KOPT-K1 (cell line): ENCODE data around the gene PTCD3.

Experiments used
- H3K27ac ChIP-seq: fragments of 200-600 bp; sonication (generic); 2 replicates; pipeline ENCODE4 v1.5.1; 2016; ENCODE audit warnings: antibody characterized with exemption, mild to moderate bottlenecking, low read depth, low read length; ENCODE audit not compliant: poor library complexity, severe bottlenecking
- H3K36me3 ChIP-seq: fragments of 200-600 bp; sonication (generic); 2 replicates; pipeline ENCODE4 v1.5.1; 2017; ENCODE audit warnings: antibody characterized with exemption, mild to moderate bottlenecking, low read length, moderate library complexity; ENCODE audit not compliant: insufficient read depth
- H3K9me3 ChIP-seq: fragments of 200-600 bp; sonication (generic); 2 replicates; pipeline ENCODE4 v1.5.1; 2017; ENCODE audit warnings: antibody characterized with exemption, low read length, mild to moderate bottlenecking; ENCODE audit not compliant: insufficient read depth, poor library complexity, severe bottlenecking

PTCD3 gene

GRCh38 chr2:86074256-86074655 is 31.8 kb upstream of the PTCD3 start:
- Histone ChIP-seq H3K27ac (no peak overlapping the region), H3K9me3 (no peaks in the 10 kb centered on the region), H3K36me3 (peaks cover 97% of the 10 kb centered on the region)

DNA sequence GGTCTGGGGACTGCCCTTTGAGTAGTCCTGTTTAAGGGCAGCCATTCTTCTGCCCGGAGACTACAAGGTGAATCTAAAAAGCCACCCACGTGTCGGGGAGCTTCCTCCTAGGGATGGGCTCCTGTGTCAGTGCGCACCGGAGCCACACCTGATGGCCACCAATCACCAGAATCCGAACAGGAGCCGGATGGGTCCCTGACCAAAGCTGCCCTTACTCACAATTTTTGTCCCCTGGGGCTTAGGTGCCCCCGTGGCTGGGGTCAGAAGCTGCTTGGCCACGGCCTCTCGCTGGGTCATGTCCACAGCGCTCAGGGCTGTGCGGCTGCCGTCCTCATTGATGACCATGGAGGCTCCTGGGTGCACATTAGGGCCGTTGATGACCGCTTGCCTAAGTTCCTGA is 31.2 kb upstream of the PTCD3 start:
- Histone ChIP-seq H3K9me3 (no peaks in the 10 kb centered on the region), H3K36me3 (peaks cover 97% of the 10 kb centered on the region), H3K27ac (no peak overlapping the region)

GRCh38 chr2:86075886-86076285 is 30.1 kb upstream of the PTCD3 start:
- H3K9me3 ChIP-seq: no peaks in the 10 kb centered on the region
- H3K27ac ChIP-seq: no peak overlapping the region
- H3K36me3 ChIP-seq: peaks cover 97% of the 10 kb centered on the region

DNA sequence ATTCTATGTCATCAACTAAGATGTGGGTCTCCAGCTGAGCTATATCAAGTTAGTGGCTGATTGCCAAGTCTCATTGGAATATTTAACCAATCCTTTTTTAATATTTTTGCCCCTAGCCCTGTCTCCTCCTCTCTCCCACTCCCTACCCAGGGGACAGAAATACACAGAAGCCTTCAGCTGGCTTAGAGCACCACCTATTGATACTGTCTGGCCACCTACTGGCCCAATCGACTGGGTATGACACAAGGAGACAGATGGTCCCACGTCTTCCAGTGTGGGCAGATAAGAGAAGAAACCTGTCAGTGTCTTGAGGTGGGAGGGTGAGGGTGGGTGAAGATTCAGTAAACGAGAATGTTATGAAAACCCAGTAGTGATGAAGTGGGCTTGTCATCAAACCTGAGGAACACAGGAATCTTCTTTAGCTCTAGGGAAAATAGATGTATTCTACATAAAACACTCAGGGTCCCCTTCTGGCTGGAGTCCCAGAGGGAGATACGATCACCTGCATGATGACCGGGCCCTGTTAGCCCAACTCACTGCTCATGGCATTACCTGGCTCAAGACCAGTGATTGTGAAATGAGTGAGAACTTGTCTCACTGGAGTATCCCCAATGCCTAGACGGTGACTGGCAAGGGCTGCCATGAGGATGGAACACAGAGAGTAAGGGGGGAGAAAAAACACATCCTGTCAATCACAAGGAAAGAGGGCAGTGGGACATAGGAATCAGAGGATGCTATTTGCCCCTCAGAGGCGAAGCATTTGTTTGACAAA is 27.1 kb upstream of the PTCD3 start:
- H3K36me3 ChIP-seq: peaks cover 97% of the 10 kb centered on the region
- peak overlapping the region; percentile 58 for H3K27ac ChIP-seq
- no peaks in the 10 kb centered on the region for H3K9me3 ChIP-seq

- peak overlapping the region; percentile 58 for H3K27ac ChIP-seq
- no peaks in the 10 kb centered on the region for H3K9me3 ChIP-seq
- H3K36me3 ChIP-seq: peaks cover 97% of the 10 kb centered on the region
Observed at GRCh38 chr2:86079981-86080911, 25.8 kb upstream of the PTCD3 start.

DNA sequence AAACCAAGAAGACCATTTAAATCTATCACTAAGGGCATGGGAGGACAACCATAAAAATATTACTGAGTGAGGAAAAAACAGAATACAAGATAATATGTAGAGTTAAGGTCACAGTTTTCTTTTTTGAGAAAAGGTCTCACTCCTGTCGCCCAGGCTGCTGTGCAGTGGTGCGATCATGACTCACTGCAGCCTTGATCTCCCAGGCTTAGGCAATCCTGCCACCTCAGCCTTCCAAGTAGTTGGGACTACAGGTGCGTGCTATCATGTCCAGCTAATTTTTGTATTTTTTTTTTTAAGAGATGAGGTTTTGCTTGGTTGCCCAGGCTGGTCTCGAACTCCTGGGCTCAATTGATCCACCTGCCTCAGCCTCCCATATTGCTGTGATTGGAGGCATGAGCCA is 24.3 kb upstream of the PTCD3 start:
- peaks cover 99% of the 10 kb centered on the region for H3K36me3 ChIP-seq
- H3K27ac ChIP-seq: no peak overlapping the region
- H3K9me3 ChIP-seq: no peaks in the 10 kb centered on the region

DNA sequence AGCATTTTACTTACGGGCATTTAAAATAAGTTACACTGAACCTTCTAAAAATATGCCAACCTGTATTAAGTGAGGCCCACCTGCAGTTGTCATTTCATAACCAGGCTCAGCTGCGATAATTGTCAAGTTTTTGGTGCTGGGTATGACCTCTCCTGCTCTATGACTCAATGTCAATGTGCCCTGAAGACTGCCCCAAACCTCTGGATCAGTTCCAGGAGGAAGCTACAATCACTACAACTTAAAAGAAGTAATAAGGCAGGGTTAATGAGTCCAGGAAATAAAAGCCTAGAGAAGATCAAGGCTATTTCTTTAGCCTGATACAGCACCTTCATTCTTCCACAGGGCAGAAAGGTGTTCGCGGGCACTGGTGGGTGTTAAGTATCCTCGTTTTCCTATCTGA is 23.3 kb upstream of the PTCD3 start:
- Histone ChIP-seq H3K36me3 (peaks cover 99% of the 10 kb centered on the region), H3K9me3 (no peaks in the 10 kb centered on the region), H3K27ac (no peak overlapping the region)

DNA sequence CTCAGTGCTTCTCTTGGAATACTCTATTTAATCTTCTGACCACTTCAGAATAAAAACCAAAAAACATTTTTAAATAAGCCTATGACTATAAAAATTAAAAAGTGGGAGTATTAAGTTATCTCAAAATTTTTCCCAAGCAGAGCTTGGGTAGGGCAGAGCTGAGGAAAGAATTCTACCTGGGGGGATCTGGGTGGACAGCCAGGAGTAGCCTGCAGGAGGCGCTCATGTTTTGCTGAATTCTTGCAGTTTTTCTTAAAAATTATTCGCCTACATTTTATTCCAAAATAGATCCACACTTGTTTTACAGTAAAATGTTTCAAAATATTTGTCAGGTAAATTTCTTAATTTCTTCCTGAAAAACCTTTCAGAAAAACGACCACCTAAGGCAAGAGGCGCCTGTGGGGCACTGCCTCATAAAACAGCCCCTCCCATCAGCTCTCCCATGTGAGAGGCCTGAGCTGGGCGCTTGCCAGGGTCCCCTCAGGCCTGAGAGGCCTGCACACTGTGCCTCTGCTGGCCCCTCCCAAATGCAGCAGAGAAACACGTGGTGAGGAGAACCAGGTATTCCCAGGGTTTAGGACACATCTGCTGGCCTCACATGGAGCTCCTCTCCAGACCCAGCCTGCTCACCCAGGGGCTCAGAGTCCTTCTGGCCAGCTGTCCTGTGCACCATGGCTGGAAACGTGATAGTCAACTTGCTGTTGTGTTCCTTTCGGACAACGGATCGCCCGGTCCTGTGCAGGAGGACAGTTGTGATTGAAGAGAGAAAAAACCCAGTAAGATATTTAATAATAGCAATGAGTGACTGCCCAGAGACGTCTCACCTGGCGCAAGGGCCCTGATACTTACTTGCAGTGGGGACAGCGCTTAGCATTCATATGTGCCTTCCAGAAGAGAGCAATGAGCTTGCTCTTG is 17.8 kb upstream of the PTCD3 start:
- no peak overlapping the region for H3K27ac ChIP-seq
- peaks cover 96% of the 10 kb centered on the region for H3K36me3 ChIP-seq
- no peaks in the 10 kb centered on the region for H3K9me3 ChIP-seq

- Histone ChIP-seq H3K27ac (no peak overlapping the region), H3K9me3 (no peaks in the 10 kb centered on the region), H3K36me3 (peaks cover 97% of the 10 kb centered on the region)
Observed at GRCh38 chr2:86094229-86094628, 11.8 kb upstream of the PTCD3 start.

DNA sequence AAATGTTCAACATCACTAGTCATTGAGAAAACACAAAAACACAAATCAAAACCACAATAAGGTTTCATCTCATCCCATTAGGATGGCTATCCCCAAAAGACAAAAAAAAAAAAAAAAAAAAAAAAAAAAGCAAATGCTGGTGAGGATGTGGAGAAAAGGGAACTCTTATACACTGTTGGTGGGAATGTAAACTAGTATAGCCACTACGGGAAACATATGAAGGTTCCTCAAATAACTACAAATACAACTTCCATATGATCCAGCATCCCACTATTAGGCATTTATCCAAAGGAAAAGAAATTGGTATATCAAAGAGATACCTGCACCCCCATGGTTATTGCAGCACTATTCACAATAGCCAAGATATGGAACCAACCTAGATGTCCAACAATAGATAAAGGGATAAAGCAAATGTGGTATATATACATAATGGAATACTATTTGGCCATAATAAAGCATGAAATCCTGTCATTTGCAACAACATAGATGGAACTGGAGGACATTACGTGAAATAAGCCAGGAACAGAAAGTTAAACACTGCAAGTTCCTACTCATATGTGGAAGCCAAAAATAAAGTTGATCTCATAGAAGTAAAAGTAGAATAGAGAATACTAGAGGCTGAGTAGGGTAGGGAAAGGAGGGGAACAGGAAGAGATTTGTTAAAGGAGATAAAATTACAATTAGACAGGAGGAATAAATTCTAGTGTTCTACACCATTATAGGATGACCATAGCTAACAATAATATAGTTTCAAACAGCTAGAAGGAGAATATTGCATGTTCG is 8.7 kb upstream of the PTCD3 start:
- Histone ChIP-seq H3K9me3 (no peaks in the 10 kb centered on the region), H3K36me3 (peaks cover 100% of the 10 kb centered on the region), H3K27ac (no peak overlapping the region)

DNA sequence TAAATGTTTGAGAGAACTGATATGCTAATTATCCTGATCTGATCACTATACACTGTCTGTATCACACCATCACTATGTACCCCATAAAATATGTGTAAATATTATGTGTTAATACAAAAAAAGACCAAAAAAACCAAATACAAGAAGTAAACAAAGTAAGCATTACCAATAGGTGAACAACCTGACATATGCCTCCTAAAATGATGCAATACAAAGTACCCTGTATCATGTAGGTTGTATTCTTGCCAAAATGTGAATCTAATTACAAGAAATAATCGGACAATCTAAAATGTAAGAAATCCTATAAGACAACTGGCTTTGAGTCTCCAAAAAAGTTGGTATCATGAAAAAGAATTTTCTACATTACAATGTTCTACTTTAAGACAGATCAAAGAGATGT is 8.1 kb upstream of the PTCD3 start:
- H3K27ac ChIP-seq: no peak overlapping the region
- H3K9me3 ChIP-seq: no peaks in the 10 kb centered on the region
- H3K36me3 ChIP-seq: peaks cover 100% of the 10 kb centered on the region

DNA sequence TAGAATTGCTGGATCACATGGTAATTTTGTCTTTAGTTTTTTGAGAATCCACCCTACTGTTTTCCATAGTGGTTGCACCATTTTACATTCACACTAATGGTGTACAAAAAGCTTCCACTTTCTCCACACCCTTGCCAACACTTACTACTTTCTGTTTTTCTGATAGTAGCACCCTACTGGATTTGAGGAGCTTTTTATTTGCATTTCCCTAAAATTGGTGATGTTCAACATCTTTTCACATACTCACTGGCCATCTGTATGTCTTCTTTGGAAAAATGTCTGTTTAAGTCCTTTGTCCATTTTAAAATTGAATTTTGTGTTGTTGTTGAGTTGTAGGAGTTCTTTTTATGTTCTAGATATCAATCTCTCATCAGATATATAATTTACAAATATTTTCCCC is 3.9 kb upstream of the PTCD3 start:
- H3K36me3 ChIP-seq: peaks cover 67% of the 10 kb centered on the region

DNA sequence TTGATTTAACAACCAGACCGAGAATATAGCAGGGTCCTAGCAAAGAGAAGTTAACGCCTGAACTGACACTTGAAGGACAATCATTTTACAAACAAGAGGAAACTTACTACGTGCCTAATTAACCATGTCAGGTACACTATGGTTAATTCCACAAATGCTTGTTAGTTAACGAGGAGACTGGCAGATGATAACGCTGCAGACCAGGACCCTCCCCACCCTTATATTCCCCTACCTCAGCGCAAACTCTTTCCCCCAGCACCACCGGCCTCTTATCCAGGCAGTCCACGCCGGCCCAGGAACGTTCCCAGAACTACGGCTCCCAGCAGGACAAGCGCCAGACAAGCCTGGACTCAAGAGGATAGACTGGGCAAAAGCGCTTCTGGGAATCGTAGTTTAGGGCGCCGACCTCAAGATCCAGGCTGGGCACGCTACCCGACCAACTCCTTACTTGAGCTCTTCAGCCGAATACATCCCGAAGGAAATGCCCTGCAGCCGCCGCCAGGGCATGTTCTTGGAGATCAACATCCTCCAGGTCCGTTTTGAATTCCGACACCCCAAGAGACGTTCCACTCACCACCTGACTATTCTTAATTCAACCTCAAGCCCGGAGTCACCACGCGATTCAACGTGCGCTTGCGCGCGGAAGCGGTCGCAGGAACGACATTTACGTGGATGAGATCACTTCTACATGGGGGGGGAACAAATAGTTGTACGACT is 625 bp upstream of the PTCD3 start, which contains the start of gene POLR1A:
Gene POLR1A (minus strand): TSS at position 635 of the 717 bp plus-strand sequence. CDS start 110 bp downstream, at position 525.
- Histone ChIP-seq H3K9me3 (no peaks in the 10 kb centered on the region), H3K36me3 (peaks cover 63% of the 10 kb centered on the region), H3K27ac (peak within 1 kb of the TSS; percentile 86)

More for the DNA sequence above, 3.9 kb upstream of the PTCD3 start:
- Histone ChIP-seq H3K9me3 (no peaks in the 10 kb centered on the region), H3K27ac (no peak overlapping the region)
